Karpas-422 (cell line): ENCODE results near the gene SCML2. TPM values are rescaled to one million over a fixed set of nuclear protein-coding genes. Genes with fewer than 3 reads are reported as not detected.

Experiments used
- DNase-seq: peaks from one replicate; pipeline ENCODE4 v3.0.0-alpha.2; 2015
- H2AFZ ChIP-seq: fragments of 200-600 bp; sonication (generic); 2 replicates; pipeline ENCODE4 v1.6.1; 2014; ENCODE audit warnings: antibody characterized with exemption, low read length, mixed read lengths
- H3K27ac ChIP-seq: fragments of 200-600 bp; sonication (generic); 2 replicates; pipeline ENCODE4 v1.5.1; 2014; ENCODE audit warnings: mild to moderate bottlenecking, low read length, moderate library complexity
- H3K27me3 ChIP-seq: fragments of 200-600 bp; sonication (generic); 2 replicates; pipeline ENCODE4 v1.6.1; 2014; ENCODE audit warnings: low read length, mixed read lengths
- H3K36me3 ChIP-seq: fragments of 200-600 bp; sonication (generic); 2 replicates; pipeline ENCODE4 v1.6.1; 2014; ENCODE audit warnings: low read length, mixed read lengths; ENCODE audit not compliant: insufficient read depth
- H3K4me1 ChIP-seq: fragments of 200-600 bp; sonication (generic); 2 replicates; pipeline ENCODE4 v1.6.1; 2014; ENCODE audit warnings: mild to moderate bottlenecking, low read length, mixed read lengths
- H3K4me2 ChIP-seq: fragments of 200-600 bp; sonication (generic); 2 replicates; pipeline ENCODE4 v1.6.1; 2014; ENCODE audit warnings: low read length, low read depth, mild to moderate bottlenecking; ENCODE audit not compliant: poor library complexity, severe bottlenecking
- H3K4me3 ChIP-seq: fragments of 200-600 bp; sonication (generic); 2 replicates; pipeline ENCODE4 v1.5.1; 2014; ENCODE audit warnings: mild to moderate bottlenecking, antibody characterized with exemption, low read length, mixed read lengths
- H3K79me2 ChIP-seq: fragments of 200-600 bp; sonication (generic); 2 replicates; pipeline ENCODE4 v1.6.1; 2014; ENCODE audit warnings: mild to moderate bottlenecking, low read length, mixed read lengths
- H3K9ac ChIP-seq: fragments of 200-600 bp; sonication (generic); 2 replicates; pipeline ENCODE4 v1.6.0; 2014; ENCODE audit warnings: low read length
- H3K9me2 ChIP-seq: fragments of 200-600 bp; sonication (generic), shearing (Covaris generic); replicated peaks from 2 replicates; pipeline ENCODE4 v1.6.0; 2014; ENCODE audit warnings: mild to moderate bottlenecking, low read length, moderate library complexity; ENCODE audit not compliant: insufficient read depth
- H3K9me3 ChIP-seq: fragments of 300-700, 200-600 bp; sonication (generic); 2 replicates; pipeline ENCODE4 v1.6.1; 2014; ENCODE audit warnings: low read length, mixed read lengths
- H4K20me1 ChIP-seq: fragments of 200-600 bp; sonication (generic); 2 replicates; pipeline ENCODE4 v1.6.1; 2014; ENCODE audit warnings: mild to moderate bottlenecking, antibody characterized with exemption, low read length, low read depth; ENCODE audit not compliant: insufficient read depth
- small RNA-seq: library from RNA; depleted of rRNA; stranded (forward); fragments of <200 nt; gene quantifications from one replicate; pipeline ENCODE3, GENCODE V24; 2014
- total RNA-seq: library from RNA; depleted of rRNA; stranded (reverse); fragments of >200 nt; shearing (Covaris generic); gene quantifications from 2 replicates; pipeline ENCODE4 v1.2.3, GENCODE V29; 2014; ENCODE audit warnings: low replicate concordance; rRNA removed

Gene SCML2
- total RNA-seq, 1 experiment from 2014 or later: not detected

DNA sequence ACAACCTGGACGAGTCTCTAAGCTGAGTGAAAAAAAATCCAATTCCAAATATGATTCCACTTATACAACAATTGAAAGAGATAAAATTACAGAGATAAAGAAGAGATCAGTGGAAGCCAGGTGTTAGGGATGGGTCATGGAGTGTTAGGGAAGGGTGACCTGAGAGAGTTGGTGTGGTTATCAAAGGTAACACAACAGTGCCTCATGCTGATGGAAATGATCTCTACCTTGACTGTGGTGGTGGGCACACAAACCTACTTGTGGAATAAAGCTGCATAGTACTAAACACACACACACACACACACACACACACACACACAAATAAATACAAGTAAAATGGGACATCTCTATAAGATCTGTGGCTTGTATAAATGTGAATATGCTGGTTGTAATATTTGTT is 159.8 kb downstream of the SCML2 start:
- Histone ChIP-seq H3K36me3 (no peaks in the 10 kb centered on the region), H3K79me2 (no peaks in the 10 kb centered on the region), H3K4me1 (no peaks in the 10 kb centered on the region), H4K20me1 (no peaks in the 10 kb centered on the region), H3K9me3 (no peaks in the 10 kb centered on the region), H3K27ac (no peak overlapping the region), H3K9ac (no peak overlapping the region), H3K4me2 (no peak overlapping the region), H3K27me3 (no peaks in the 10 kb centered on the region), H2AFZ (no peak overlapping the region), H3K4me3 (no peak overlapping the region), H3K9me2 (no peaks in the 10 kb centered on the region)
- DNase-seq: no peak

Small RNA genes lying within 50 kb of the gene (small RNA-seq; reads per million reads assigned to genes)
- not detected for gene RF00019
- not detected for gene TMSB10P2

Other genes with a start within 250 kb of the SCML2 start
- not detected in 2 replicates for gene BEND2, start 133.8 kb downstream of the SCML2 start, total RNA-seq
- 0.82 and 2.1 TPM in 2 replicates for gene CDKL5, start 70.9 kb upstream of the SCML2 start, total RNA-seq